H4 (cell line): ENCODE data around the gene DTD2. TPM values are rescaled to one million over a fixed set of nuclear protein-coding genes. Genes with fewer than 3 reads are reported as not detected.

Source experiments
- DNase-seq: peaks from one replicate; pipeline ENCODE4 v3.0.0-alpha.2; 2015; ENCODE audit warnings: low spot score
- total RNA-seq: library from RNA; depleted of rRNA; stranded (reverse); fragments of >200 nt; shearing (Covaris generic); gene quantifications from 2 replicates; pipeline ENCODE4 v1.2.3, GENCODE V29; 2014; rRNA removed

DTD2 gene
- total RNA-seq, 1 experiment from 2014 or later: 41.0 TPM

GRCh38 chr14:31405599-31406232 is 51.6 kb downstream of the DTD2 start:
- no peak for DNase-seq

DNA sequence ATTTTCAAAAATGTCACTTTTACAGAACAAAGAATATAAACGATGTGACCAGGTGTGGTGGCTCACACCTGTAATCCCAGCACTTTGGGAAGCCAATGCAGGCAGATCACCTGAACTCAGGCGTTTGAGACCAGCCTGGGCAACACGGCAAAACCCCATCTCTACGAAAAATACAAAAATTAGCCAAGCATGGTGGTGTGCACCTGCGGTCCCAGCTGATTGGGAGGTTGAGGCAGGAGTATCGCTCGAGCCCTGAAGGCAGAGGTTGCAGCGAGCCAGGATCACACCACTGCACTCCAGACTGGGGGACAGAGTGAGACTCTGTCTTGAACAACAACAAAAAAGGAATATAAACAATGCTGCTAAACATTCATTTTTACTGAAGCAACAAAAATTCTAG is 52.2 kb downstream of the DTD2 start:
- DNase-seq: no peak

DNA sequence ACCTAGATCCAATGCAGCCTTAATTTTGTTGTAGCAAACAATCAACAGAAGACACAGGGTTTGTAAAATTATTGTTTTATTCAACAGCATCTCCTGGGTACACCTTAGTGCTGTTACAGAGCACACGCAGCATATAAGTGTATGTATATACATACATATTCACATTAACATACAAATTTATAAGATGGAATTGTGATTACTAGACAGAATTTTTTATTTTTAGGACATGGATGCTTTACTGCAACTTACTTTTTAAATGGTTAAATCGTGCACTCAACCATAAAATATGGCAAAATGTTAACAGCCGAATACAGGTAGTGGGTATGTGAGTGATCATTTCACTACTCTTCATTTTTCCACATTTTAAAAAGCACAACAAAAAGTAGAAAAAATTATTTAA is 53.6 kb downstream of the DTD2 start:
- DNase-seq: no peak

- no peak for DNase-seq
Observed at GRCh38 chr14:31402764-31403439, 54.4 kb downstream of the DTD2 start.

- no peak for DNase-seq
Observed at GRCh38 chr14:31401369-31401932, 55.9 kb downstream of the DTD2 start.

DNA sequence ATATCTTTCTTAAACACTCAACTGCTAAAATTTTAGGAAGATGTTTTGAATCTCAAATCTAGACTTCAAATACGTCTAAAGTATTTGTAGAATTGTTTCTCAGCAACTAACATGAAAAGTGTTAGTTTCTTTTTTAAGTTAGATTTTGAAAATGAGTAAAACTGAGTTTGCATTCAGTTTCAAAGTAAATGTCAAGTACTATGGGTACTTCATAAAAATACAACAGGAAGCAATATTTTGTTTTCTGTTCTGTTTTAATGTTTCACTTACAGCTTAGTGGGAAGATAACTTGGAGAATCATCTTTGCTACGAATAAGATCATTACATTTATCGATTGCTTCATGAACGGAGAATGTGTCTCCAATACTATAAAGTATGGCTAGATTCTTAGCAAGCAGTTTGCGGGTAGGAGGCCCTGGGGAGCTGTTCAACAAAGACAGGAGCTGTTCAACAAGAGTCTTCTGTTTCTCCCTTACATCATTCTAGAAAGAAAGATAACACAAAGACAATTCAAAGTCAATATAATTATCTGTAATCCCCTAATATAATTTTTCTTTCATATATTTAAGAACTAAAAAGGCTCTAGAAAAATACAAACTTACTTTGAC is 57.2 kb downstream of the DTD2 start:
- DNase-seq: no peak

Other genes with a start within 250 kb of the DTD2 start
- gene HECTD1, start 249.7 kb downstream of the DTD2 start, total RNA-seq: 77.7 and 87.4 TPM in 2 replicates
- 20.1 and 32.9 TPM in 2 replicates for gene HEATR5A, start 37.0 kb downstream of the DTD2 start, total RNA-seq
- gene GPR33, start 30.5 kb upstream of the DTD2 start, total RNA-seq: not detected in 2 replicates
- gene NUBPL, start 103.9 kb upstream of the DTD2 start, total RNA-seq: 10.5 and 17.3 TPM in 2 replicates